ENCODE measurements around the gene OSBPL8.
A peak's percentile ranks its signal among the peaks of the same experiment; 100 is the strongest.
"Not testable (repeated sequence)": the region's sequence is repeated elsewhere in the genome, so short reads cannot be mapped to it uniquely, and the experiment has no call there.

OSBPL8 gene

DNA sequence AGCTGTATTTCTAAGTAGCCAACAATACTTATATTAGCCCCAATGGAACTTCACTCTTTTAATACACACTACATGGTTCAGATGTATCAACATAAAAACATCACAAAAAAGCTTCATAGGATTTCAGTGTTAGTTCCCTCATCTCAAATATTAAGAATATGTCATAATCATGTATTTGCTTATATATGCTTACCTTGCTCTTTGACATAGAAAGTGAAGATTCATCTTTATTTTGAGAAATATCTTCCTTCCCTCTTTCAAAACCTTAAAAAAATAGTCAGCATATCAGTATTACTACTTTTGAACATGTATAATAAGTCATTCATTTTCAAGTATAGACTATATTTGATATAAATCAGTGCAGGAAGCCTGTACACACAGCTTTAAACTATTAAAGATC lies 149.2 kb downstream of the OSBPL8 start:
- DNase-seq = no peak

DNA sequence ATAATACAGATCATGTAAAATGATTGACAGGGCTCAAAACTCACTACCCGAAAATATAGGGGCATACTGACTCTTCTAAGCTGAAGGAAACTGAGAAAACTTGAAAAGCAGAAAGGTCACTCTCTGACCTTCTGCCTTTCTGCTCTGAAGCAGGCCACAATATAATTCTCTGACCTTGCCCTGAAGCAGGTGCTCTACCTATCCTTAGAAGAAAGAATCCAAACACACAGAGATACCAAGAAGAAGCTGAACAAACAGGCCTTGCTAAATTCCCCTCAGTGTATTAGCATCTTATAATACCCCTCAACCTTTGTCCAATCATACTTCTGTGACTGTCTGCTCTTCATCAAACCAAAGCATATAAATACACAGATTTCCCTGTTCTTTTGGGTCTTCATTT lies 150.5 kb downstream of the OSBPL8 start:
- no peak for DNase-seq

DNA sequence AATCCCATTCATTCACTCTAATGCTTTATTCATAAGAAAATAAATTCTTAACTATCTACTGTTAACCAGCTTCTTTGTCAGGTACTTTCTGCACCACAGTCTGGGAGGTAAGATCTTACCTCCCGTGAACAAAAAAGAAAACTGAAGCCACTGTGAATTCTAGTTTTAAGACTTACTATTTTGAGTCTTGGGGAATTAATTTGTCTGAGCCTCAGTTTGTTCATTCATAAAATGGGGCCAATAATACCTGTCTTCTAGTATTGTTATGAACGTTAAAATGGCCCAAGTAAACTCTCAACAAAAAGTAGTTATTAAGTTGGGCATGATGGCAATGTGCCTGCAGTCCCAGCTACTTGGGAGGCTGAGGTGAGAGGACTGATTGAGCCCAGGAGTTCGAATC lies 151.9 kb downstream of the OSBPL8 start:
- DNase-seq = no peak

GRCh38 chr12:76402259-76402658 lies 157.3 kb downstream of the OSBPL8 start:
- DNase-seq = no peak

DNA sequence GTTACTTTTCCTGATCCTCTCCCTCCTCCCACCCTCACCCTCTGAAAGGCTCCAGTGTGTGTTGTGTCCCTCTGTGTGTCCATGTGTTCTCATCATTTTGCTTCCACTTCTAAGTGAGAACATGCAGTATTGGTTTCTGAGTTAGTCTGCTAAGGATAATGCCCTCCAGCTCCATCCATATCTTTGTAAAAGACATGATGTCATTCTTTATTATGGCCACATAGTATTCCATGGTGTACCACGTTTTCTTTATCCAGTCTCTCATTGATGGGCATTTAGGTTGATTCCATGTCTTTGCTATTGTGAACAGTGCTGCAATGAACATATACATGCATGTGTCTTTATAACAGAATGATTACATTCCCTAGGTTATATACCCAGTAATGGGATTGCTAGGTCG lies 159.4 kb downstream of the OSBPL8 start:
- DNase-seq = no peak

DNA sequence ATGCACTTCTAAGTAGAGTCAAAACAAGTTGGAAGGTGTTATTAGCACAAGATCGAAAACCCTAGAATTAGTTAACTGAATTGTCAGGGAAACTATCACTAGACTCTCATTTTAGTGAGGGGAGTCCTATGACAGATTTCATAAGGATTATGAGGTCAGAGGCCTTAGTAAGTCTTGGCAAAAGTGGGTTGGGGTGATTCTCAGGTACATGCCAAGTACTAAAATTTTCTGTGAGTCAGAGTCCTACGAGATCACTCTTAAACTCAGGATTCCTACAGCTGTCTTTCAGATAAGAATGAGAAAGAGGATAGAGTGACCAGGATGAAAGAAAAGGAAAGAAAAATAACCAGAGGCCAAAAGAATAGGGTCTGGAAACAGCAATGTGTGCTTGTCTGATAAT lies 160.5 kb downstream of the OSBPL8 start:
- no peak for DNase-seq

DNA sequence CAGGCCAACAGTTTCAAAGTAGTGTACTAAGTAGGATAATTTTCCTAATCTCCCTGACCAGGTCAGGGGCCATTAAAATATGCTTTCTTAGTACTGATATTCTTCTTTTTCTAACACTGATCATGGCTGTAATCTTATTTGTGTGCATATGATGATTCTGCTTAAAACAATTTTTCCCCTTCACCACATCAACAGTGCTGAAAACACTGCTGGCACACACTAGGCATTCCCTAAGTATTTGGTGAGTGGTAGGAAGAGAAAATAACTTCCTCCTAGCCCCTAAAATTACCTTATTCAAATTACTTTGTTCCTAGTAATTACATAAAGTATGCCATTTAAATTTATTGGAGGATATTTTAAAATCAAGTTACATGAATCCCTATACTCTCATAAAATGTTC lies 161.5 kb downstream of the OSBPL8 start:
- DNase-seq = no peak

- DNase-seq = no peak
Measured at GRCh38 chr12:76391461-76391860, 168.1 kb downstream of the OSBPL8 start.

- DNase-seq = no peak
Measured at GRCh38 chr12:76387614-76388013, 172.0 kb downstream of the OSBPL8 start.

DNA sequence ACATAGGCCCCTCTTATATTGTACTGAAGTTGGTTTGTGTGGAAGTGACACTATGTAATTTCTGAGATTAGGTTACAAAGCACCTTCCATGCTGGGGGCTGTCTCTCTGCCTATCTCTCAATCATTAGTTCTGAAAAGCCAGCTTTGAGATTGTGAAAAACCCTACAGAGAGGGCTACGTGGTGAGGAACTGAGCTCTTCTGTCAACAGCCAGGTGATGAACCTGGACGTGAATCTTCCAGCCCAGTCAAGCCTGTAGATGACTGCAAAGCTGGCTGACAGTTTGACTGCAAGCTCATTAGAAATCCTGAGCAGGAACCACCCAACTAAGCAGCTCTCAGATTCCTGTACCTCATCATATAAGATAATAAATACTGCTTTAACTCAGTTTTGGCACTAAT lies 175.0 kb downstream of the OSBPL8 start:
- DNase-seq = no peak

GRCh38 chr12:76383988-76384387 lies 175.6 kb downstream of the OSBPL8 start:
- no peak for DNase-seq

GRCh38 chr12:76379261-76379660 lies 180.3 kb downstream of the OSBPL8 start:
- no peak for DNase-seq

DNA sequence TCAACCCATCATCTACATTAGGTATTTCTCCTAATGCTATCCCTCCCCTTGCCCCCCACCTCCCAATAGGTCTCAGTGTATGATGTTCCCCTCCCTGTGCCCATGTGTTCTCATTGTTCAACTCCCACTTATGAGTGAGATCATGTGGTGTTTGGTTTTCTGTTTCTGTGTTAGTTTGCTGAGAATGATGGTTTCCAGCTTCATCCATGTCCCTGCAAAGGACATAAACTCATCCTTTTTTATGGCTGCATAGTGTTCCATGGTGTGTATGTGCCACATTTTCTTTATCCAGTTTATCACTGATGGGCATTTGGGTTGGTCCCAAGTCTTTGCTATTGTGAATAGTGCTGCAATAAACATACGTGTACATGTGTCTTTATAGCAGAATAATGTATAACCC lies 182.7 kb downstream of the OSBPL8 start:
- not testable (repeated sequence) for DNase-seq

GRCh38 chr12:76375939-76376338 lies 183.6 kb downstream of the OSBPL8 start:
- no peak for DNase-seq

- DNase-seq = no peak
Measured at GRCh38 chr12:76375470-76375869, 184.1 kb downstream of the OSBPL8 start.

DNA sequence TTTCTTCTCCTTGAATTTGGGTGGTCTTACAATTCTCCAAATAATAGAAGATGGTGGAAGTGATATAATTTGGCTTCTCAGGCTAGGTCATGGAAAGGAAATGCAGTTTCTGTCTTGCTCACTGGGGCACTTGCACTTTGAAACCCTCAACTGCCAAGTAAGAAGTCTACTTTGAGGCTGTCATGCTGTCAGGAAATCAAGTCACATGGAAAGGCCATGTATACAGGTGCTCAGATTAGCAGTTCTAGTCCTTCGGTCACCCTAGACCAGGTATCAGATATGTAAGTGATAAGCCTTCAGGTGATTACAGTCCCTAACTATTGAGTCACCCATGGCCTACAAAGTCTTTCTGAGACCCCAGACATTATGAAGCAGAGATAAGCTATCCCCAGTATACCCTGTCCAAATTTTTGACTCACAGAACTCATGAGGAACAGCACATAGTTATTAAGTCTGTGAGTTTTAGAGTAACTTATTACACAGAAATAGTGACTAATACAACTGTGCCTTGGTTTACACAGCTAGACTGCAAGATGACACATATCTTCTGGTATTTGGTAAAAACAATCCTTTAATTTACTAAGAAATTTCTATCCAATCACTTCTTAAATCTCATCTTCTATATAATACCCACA lies 185.1 kb downstream of the OSBPL8 start:
- no peak for DNase-seq

- DNase-seq = no peak
Measured at GRCh38 chr12:76368230-76368629, 191.3 kb downstream of the OSBPL8 start.

DNA sequence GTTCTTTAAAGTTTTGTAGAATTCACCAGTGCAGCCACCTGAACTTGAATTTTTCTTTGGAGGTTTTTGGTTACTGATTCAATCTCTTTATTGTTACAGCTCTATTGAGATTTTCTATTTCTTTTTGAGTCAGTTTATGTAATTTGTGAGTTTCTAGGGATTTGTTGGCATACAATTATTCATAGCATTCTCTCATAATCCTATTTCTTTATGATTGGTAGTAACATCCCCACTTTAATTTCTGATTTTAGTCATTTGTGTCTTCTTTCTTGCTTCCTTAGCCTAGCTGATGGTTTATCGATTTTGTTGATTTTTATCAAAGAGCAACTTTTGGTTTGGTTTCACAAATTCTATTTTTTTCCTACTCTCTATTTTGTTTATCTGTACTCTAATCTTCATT lies 193.4 kb downstream of the OSBPL8 start:
- no peak for DNase-seq

- DNase-seq = not testable (repeated sequence)
Measured at GRCh38 chr12:76364131-76364530, 195.4 kb downstream of the OSBPL8 start.

- DNase-seq = no peak
Measured at GRCh38 chr12:76360316-76360715, 199.3 kb downstream of the OSBPL8 start.

DNA sequence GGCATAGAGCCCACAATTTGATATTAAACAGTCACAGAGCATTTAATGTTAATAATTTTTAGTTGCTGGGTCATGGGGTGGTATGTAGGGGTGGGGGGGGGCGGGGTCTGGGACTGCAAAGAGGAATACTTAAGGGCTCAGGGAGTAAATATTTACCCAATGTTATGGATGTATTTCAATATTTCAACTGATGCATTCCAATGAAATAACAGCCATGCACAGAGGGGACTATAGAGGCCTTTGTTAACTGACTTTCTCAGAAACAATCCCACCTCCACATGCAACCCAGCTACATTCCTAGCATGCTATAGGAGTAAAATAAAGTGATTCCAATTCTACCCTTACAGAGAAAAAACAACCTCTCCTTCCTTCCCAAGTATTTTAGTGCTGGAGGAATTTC lies 203.5 kb downstream of the OSBPL8 start:
- DNase-seq = no peak

GRCh38 chr12:76348079-76348901 lies 211.3 kb downstream of the OSBPL8 start, which contains the start of gene BBS10:
BBS10 (minus strand) TSS chr12:76348415; CDS start chr12:76348358, 57 bp downstream.
- peak; percentile 76 to 82 for DNase-seq

- no peak for DNase-seq
Measured at GRCh38 chr12:76346798-76347420, 212.7 kb downstream of the OSBPL8 start.

DNA sequence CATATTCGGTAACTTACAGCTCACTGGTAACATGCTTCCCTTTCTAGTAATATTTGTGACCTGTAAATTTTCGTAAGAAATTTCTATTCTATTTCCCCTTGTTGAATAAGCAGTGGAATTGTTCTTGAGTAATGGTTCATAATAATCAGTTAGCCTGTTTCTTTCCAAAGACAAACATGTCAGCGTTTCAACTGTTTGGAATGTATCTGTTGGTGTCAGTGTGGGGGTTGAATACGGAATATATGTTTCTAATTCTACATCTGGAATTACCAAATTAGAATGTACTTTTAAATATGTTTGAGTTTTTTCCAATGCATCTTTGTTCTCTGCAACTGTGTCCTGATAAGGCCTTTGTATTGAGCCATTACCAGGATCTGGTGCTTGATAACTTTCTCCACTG lies 213.3 kb downstream of the OSBPL8 start:
- no peak for DNase-seq
